HCT116 (cell line): ENCODE data around the gene GLA. TPM values are rescaled to one million over a fixed set of nuclear protein-coding genes. Genes with fewer than 3 reads are reported as not detected.

ENCODE experiments used
- ATAC-seq: fragments of 200-7000 bp; cut with Tn5 transposase; 2 replicates; pipeline ENCODE4 v1.9.1; 2020; ENCODE audit warnings: mild to moderate bottlenecking, moderate library complexity
- BruUV-seq: library from RNA; stranded (reverse); fragments of 400-500 nt; replicated peaks from 2 replicates; lab custom pipeline; 2021; lab: Mats Ljungman, UMichigan
- CTCF ChIA-PET: fragments of 300-600 bp; sonication (Branson Sonifier 250); formaldehyde crosslinking; loops from one replicate; lab custom pipeline; 2021; ENCODE audit warnings: antibody characterized with exemption; lab: Charles Lee
- POLR2A ChIA-PET: fragments of 300-600, 350-600 bp; sonication (Branson Sonifier 250); formaldehyde crosslinking; loops from one replicate; lab custom pipeline; 2021; ENCODE audit warnings: antibody characterized with exemption; lab: Charles Lee
- RAD21 ChIA-PET, 2 experiments: fragments of 300-600 bp; sonication (Branson Sonifier 250); formaldehyde crosslinking; loops; one replicate each; lab custom pipeline; 2023; ENCODE audit warnings: low total read pairs in 2 of 2; ENCODE audit not compliant: uncharacterized antibody in 2 of 2, unreplicated experiment in 2 of 2, low non-redundant PET in 1 of 2; lab: Charles Lee
- DNase-seq: peaks from one replicate; pipeline ENCODE4 v3.0.0-alpha.2; 2010; ENCODE audit warnings: low read depth, low spot score
- H2AFZ ChIP-seq: fragments of 200-600 bp; shearing (Covaris generic), sonication (generic); 2 replicates; pipeline ENCODE4 v1.6.1; 2017; ENCODE audit warnings: low read depth, mixed run types, mixed read lengths, antibody characterized with exemption, low read length; ENCODE audit not compliant: poor library complexity, severe bottlenecking
- H3K27ac ChIP-seq: 2 replicates; pipeline ENCODE4 v1.5.1; 2012; ENCODE audit warnings: low read depth, low read length
- H3K27me3 ChIP-seq: fragments of 200-600 bp; sonication (generic); 2 replicates; pipeline ENCODE4 v1.6.1; 2016; ENCODE audit warnings: mixed run types, low read length, mixed read lengths; ENCODE audit not compliant: insufficient read depth
- H3K36me3 ChIP-seq, 2 experiments: fragments of 200-500 bp in 1 of 2; fragments of 200-600 bp in 1 of 2; sonication (Bioruptor generic) in 1 of 2; sonication (generic) in 1 of 2; 2 replicates each; pipeline versions ENCODE4 v1.5.1 to v1.6.1; 2014 to 2016; ENCODE audit warnings: low read length in 2 of 2, inconsistent platforms in 1 of 2, mixed read lengths in 1 of 2, mixed run types in 1 of 2; ENCODE audit not compliant: insufficient read depth in 2 of 2, control insufficient read depth in 1 of 2
- H3K4me1 ChIP-seq, 2 experiments: fragments of 200-600 bp in 1 of 2; sonication (generic) in 1 of 2; 2 replicates each; pipeline versions ENCODE4 v1.5.1 to v1.6.1; 2012 to 2017; ENCODE audit warnings: low read length in 2 of 2, inconsistent platforms in 1 of 2, mild to moderate bottlenecking in 1 of 2, mixed read lengths in 1 of 2, mixed run types in 1 of 2, moderate library complexity in 1 of 2; ENCODE audit not compliant: insufficient read depth in 2 of 2, control insufficient read depth in 1 of 2
- H3K4me2 ChIP-seq: fragments of 200-600 bp; sonication (generic); 2 replicates; pipeline ENCODE4 v1.6.1; 2017; ENCODE audit warnings: mixed run types, low read length, mixed read lengths
- H3K4me3 ChIP-seq, 2 experiments: fragments of 200-600 bp in 1 of 2; sonication (generic) in 1 of 2; replicated peaks in 1 of 2; 2 replicates each; pipeline ENCODE4 v1.5.1; 2011 to 2016; ENCODE audit warnings: low read length in 2 of 2, control low read depth in 1 of 2, low read depth in 1 of 2, mild to moderate bottlenecking in 1 of 2, mixed read lengths in 1 of 2, mixed run types in 1 of 2
- H3K79me2 ChIP-seq: fragments of 200-600 bp; sonication (generic); 2 replicates; pipeline ENCODE4 v1.6.1; 2017; ENCODE audit warnings: mild to moderate bottlenecking, mixed run types, low read length, moderate library complexity, mixed read lengths; ENCODE audit not compliant: insufficient read depth
- H3K9ac ChIP-seq: fragments of 200-600 bp; sonication (generic); 2 replicates; pipeline ENCODE4 v1.6.1; 2016; ENCODE audit warnings: low read length, mixed read lengths
- H3K9me2 ChIP-seq: fragments of 200-600 bp; sonication (generic), shearing (Covaris generic); 2 replicates; pipeline ENCODE4 v1.6.1; 2017; ENCODE audit warnings: mixed run types, mild to moderate bottlenecking, moderate library complexity; ENCODE audit not compliant: insufficient read depth
- H3K9me3 ChIP-seq, 2 experiments: fragments of 200-500 bp in 1 of 2; fragments of 200-600 bp in 1 of 2; sonication (Bioruptor generic) in 1 of 2; sonication (generic) in 1 of 2; 2 replicates each; pipeline ENCODE4 v1.6.1; 2014 to 2017; ENCODE audit warnings: low read length in 2 of 2, mixed read lengths in 2 of 2, inconsistent platforms in 1 of 2, low read depth in 1 of 2, mild to moderate bottlenecking in 1 of 2, mixed run types in 1 of 2, moderate library complexity in 1 of 2; ENCODE audit not compliant: control insufficient read depth in 1 of 2, insufficient read depth in 1 of 2
- H4K20me1 ChIP-seq: fragments of 200-600 bp; sonication (generic), shearing (Covaris generic); 2 replicates; pipeline ENCODE4 v1.6.1; 2017; ENCODE audit warnings: mixed run types, mild to moderate bottlenecking, moderate library complexity; ENCODE audit not compliant: insufficient read depth
- ATF3 ChIP-seq: IDR thresholded peaks from 2 replicates; pipeline ENCODE4 v1.6.1; 2012
- CBX3 ChIP-seq: IDR thresholded peaks from 2 replicates; pipeline ENCODE4 v1.6.1; 2012; ENCODE audit warnings: low read depth
- CEBPB ChIP-seq: IDR thresholded peaks from 2 replicates; pipeline ENCODE4 v1.6.1; 2012; ENCODE audit warnings: low read depth
- CTCF ChIP-seq, 3 experiments: fragments of 200-600 bp in 1 of 3; sonication (generic) in 1 of 3; IDR thresholded peaks in 2 of 3; conservative IDR thresholded peaks in 1 of 3; 2 replicates each; pipeline ENCODE4 v1.5.1; 2012 to 2017; ENCODE audit warnings: low read depth in 2 of 3, low read length in 2 of 3, antibody characterized with exemption in 1 of 3, borderline replicate concordance in 1 of 3, control low read depth in 1 of 3, mild to moderate bottlenecking in 1 of 3, mixed read lengths in 1 of 3, mixed run types in 1 of 3, moderate library complexity in 1 of 3; ENCODE audit not compliant: insufficient read depth in 1 of 3
- EGR1 ChIP-seq: IDR thresholded peaks from 2 replicates; pipeline ENCODE4 v1.6.1; 2012; ENCODE audit warnings: low read depth
- EZH2phosphoT487 ChIP-seq: fragments of 200-600 bp; IDR thresholded peaks from 2 replicates; pipeline ENCODE4 v1.6.1; 2018; ENCODE audit warnings: antibody characterized with exemption, borderline replicate concordance
- FOSL1 ChIP-seq: IDR thresholded peaks from 2 replicates; pipeline ENCODE4 v1.6.1; 2012; ENCODE audit warnings: low read depth
- JUND ChIP-seq: IDR thresholded peaks from 2 replicates; pipeline ENCODE4 v1.6.1; 2012
- MAX ChIP-seq: IDR thresholded peaks from 2 replicates; pipeline ENCODE4 v1.6.1; 2012
- POLR2AphosphoS5 ChIP-seq: IDR thresholded peaks from 2 replicates; pipeline ENCODE4 v1.6.1; 2011; ENCODE audit warnings: mild to moderate bottlenecking, low read depth, low read length, moderate library complexity
- RAD21 ChIP-seq: IDR thresholded peaks from 2 replicates; pipeline ENCODE4 v1.6.1; 2012; ENCODE audit warnings: low read depth, mild to moderate bottlenecking
- REST ChIP-seq: IDR thresholded peaks from 2 replicates; pipeline ENCODE4 v1.6.1; 2012; ENCODE audit warnings: low read depth
- SRF ChIP-seq: IDR thresholded peaks from 2 replicates; pipeline ENCODE4 v1.6.1; 2012; ENCODE audit warnings: low read depth
- YY1 ChIP-seq: IDR thresholded peaks from 2 replicates; pipeline ENCODE4 v1.6.1; 2011; ENCODE audit warnings: low read length, low read depth, moderate library complexity, mild to moderate bottlenecking; ENCODE audit not compliant: insufficient replicate concordance; ENCODE audit errors: extremely low read depth
- ZFX ChIP-seq: fragments of 450-650 bp; IDR thresholded peaks from 2 replicates; pipeline ENCODE4 v1.6.1; 2017
- ZNF274 ChIP-seq: fragments of 200-500 bp; sonication (Bioruptor generic); IDR thresholded peaks from 2 replicates; pipeline ENCODE4 v1.6.1; 2014; ENCODE audit warnings: mild to moderate bottlenecking, low read depth, low read length, inconsistent platforms
- intact Hi-C: fragments of 100-400 bp; cut with micrococcal nuclease; formaldehyde crosslinking; loops from 2 replicates; pipeline ENCODE4 v1.10.0; 2022
- total RNA-seq: library from RNA; stranded (reverse); gene quantifications from one replicate; pipeline ENCODE4 v1.2.1, GENCODE V29; 2021; ENCODE audit not compliant: unreplicated experiment

GLA gene
- total RNA-seq, 1 experiment from 2014 or later: 40.8 TPM

GRCh38 chrX:101362116-101362515 lies 45.6 kb downstream of the GLA start:
- no peaks in the 10 kb centered on the region for H3K27me3 ChIP-seq
- no peaks in the 10 kb centered on the region for H4K20me1 ChIP-seq
- DNase-seq: no peak
- H3K4me3 ChIP-seq: no peak overlapping the region
- H3K9me2 ChIP-seq: no peaks in the 10 kb centered on the region
- intact Hi-C loops: no loop called here
- POLR2A ChIA-PET: no interaction called here
- CTCF ChIA-PET: no interaction called here
- H3K27ac ChIP-seq: no peak overlapping the region
- H3K4me1 ChIP-seq: peaks cover 0 to 3% of the 10 kb centered on the region in 2 experiments; a peak in 1 of 4 replicates
- ATAC-seq: no peak
- H3K79me2 ChIP-seq: no peaks in the 10 kb centered on the region
- RAD21 ChIA-PET: no interaction called here
- TF ChIP-seq CTCF (IDR thresholded peaks at IDR 0.05 in 2 of 3, conservative IDR thresholded peaks at IDR 0.05 in 1 of 3; ENCODE audit: borderline replicate concordance in 1 of 3, insufficient read depth in 1 of 3, low read depth in 2 of 3, low read length in 2 of 3) (no peak), ZNF274 (no peak), SRF (no peak), REST (no peak), ZFX (no peak), YY1 (no peak), RAD21 (no peak), FOSL1 (no peak), EGR1 (no peak), ATF3 (no peak), CEBPB (no peak), CBX3 (no peak), POLR2AphosphoS5 (no peak), EZH2phosphoT487 (no peak), MAX (no peak), JUND (no peak)
- no peak overlapping the region for H3K9ac ChIP-seq
- no peaks in the 10 kb centered on the region for H3K36me3 ChIP-seq
- no peaks in the 10 kb centered on the region for H3K9me3 ChIP-seq
- H3K4me2 ChIP-seq: no peak overlapping the region
- BruUV-seq: no TSS peak
- H2AFZ ChIP-seq: no peak overlapping the region
